Tibial nerve (tissue), 4 donors: Measurements from ENCODE around the gene TCF12.

Experiments used
- EP300 ChIP-seq, 2 donors: sonication (generic); formaldehyde crosslinking; IDR thresholded peaks; one replicate each; pipeline ENCODE4 v1.6.1; 2017; ENCODE audit warnings: antibody characterized with exemption in 2 of 2, mild to moderate bottlenecking in 1 of 2
- POLR2A ChIP-seq, 2 donors: fragments of 450-650 bp; IDR thresholded peaks; one replicate each; pipeline ENCODE4 v1.6.1; 2017; ENCODE audit warnings: antibody characterized with exemption in 2 of 2, mild to moderate bottlenecking in 2 of 2, moderate library complexity in 2 of 2
- TF ChIP-seq, protein P1 (sequence below), 5 experiments: fragments of 200-600 bp in 3 of 5; fragments of 450-650 bp in 2 of 5; sonication (generic) in 3 of 5; IDR thresholded peaks; one replicate each; pipeline ENCODE4 v1.5.1; 2016 to 2019; ENCODE audit warnings: antibody characterized with exemption in 5 of 5, mild to moderate bottlenecking in 3 of 5, moderate library complexity in 2 of 5

DNA sequence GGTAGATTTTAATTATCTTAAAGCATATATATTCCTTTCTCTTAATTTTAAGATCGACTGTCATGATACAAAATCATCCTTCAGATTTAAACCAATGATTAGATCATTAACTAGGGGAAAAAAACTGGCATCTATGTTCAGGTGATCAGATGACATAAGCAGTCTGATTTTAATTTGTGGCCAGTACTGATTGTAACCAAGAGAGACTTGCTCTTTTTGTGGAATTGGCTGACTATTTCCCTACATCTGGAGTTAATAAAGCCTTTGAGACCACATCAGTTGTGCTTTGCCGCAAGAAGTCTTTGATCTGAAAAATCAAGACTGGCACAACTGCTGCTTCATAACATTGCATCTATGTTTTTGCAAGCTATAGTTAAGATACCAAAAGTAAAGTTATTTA, 309.5 kb downstream of the TCF12 start:
- TF ChIP-seq, protein P1, sequence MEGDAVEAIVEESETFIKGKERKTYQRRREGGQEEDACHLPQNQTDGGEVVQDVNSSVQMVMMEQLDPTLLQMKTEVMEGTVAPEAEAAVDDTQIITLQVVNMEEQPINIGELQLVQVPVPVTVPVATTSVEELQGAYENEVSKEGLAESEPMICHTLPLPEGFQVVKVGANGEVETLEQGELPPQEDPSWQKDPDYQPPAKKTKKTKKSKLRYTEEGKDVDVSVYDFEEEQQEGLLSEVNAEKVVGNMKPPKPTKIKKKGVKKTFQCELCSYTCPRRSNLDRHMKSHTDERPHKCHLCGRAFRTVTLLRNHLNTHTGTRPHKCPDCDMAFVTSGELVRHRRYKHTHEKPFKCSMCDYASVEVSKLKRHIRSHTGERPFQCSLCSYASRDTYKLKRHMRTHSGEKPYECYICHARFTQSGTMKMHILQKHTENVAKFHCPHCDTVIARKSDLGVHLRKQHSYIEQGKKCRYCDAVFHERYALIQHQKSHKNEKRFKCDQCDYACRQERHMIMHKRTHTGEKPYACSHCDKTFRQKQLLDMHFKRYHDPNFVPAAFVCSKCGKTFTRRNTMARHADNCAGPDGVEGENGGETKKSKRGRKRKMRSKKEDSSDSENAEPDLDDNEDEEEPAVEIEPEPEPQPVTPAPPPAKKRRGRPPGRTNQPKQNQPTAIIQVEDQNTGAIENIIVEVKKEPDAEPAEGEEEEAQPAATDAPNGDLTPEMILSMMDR (IDR thresholded peaks at IDR 0.05), result no peak
- TF ChIP-seq EP300 (IDR thresholded peaks at IDR 0.05) (peak in 1 of 2 donors; percentile 45), POLR2A (IDR thresholded peaks at IDR 0.05) (no peak)
